ENCODE data around the gene PRSS21. TPM values are rescaled to one million over a fixed set of nuclear protein-coding genes. Genes with fewer than 3 reads are reported as not detected.

Gene PRSS21
- total and polyA plus RNA-seq, 4 donors = 0.18 to 1.0 (median 0.26) TPM; not detected in 1

DNA sequence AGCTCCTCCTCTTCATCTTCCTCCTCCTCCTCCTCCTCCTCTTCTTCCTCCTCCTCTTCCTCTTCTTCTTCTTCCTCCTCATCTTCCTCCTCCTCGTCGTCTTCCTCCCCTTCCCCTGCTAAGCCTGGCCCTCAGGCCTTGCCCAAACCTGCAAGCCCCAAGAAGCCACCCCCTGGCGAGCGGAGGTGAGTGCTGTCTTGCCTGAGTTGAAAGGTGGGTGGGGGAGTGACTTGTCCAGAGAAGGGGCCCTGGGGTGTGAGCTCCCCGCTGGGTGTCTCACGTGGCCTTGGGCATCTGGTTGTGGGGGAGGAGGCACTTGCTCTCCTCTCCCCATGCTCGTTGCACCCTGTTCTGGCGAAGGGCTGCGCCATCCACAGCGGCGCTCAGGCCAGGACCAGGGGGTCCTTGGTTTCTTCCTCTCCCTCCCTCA, 47.9 kb upstream of the PRSS21 start:
- TF ChIP-seq, protein P1, sequence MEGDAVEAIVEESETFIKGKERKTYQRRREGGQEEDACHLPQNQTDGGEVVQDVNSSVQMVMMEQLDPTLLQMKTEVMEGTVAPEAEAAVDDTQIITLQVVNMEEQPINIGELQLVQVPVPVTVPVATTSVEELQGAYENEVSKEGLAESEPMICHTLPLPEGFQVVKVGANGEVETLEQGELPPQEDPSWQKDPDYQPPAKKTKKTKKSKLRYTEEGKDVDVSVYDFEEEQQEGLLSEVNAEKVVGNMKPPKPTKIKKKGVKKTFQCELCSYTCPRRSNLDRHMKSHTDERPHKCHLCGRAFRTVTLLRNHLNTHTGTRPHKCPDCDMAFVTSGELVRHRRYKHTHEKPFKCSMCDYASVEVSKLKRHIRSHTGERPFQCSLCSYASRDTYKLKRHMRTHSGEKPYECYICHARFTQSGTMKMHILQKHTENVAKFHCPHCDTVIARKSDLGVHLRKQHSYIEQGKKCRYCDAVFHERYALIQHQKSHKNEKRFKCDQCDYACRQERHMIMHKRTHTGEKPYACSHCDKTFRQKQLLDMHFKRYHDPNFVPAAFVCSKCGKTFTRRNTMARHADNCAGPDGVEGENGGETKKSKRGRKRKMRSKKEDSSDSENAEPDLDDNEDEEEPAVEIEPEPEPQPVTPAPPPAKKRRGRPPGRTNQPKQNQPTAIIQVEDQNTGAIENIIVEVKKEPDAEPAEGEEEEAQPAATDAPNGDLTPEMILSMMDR (IDR thresholded peaks at IDR 0.05; ENCODE audit: low read depth, low read length, missing input control) = no peak
- no peak for TF ChIP-seq FOXA2 (IDR thresholded peaks at IDR 0.05)
- TF ChIP-seq SP1 (IDR thresholded peaks at IDR 0.05) = no peak
- TF ChIP-seq TAF1 (conservative IDR thresholded peaks at IDR 0.05) = no peak
- no peak for DNase-seq (ENCODE audit: low spot score)

DNA sequence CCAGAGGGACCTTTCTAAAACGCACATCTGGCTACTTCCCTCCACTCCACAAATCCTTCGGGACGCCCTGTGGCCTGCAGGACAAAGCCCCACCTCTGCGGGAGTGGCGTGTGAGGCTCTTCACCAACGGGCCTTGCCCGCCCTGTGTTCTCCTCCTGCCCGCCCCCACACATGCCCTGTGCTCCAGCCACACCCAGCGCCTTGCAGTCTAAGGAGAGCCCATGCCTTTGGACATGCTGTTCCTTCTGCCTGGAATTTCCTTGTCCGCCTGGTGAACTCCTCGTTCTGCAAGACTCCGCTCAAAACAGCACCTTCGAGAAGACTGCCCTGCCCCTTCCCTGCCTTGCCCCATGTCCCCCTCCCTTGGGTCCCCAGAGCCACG, 47.4 kb upstream of the PRSS21 start:
- H3K27me3 ChIP-seq (ENCODE audit: control insufficient read depth in 4 of 4, insufficient read depth in 4 of 4, low read length in 3 of 4) = no peaks in the 10 kb centered on the region
- no peaks in the 10 kb centered on the region for H3K9me3 ChIP-seq (ENCODE audit: control insufficient read depth in 4 of 4, low read length in 3 of 4)
- peaks cover 43 to 90% (median 60%) of the 10 kb centered on the region in 4 donors for H3K36me3 ChIP-seq (ENCODE audit: control insufficient read depth in 4 of 4, insufficient read depth in 3 of 4, low read depth in 1 of 4, low read length in 3 of 4)
- H3K27ac ChIP-seq (ENCODE audit: low read depth in 1 of 2, low read length in 2 of 2) = no peak overlapping the region
- TF ChIP-seq HNF4G (IDR thresholded peaks at IDR 0.05) = no peak
- TF ChIP-seq HNF4A (conservative IDR thresholded peaks at IDR 0.05) = no peak
- TF ChIP-seq, protein P2, sequence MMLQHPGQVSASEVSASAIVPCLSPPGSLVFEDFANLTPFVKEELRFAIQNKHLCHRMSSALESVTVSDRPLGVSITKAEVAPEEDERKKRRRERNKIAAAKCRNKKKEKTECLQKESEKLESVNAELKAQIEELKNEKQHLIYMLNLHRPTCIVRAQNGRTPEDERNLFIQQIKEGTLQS (IDR thresholded peaks at IDR 0.05) = no peak
- no peak for TF ChIP-seq TAF1 (conservative IDR thresholded peaks at IDR 0.05)
- no peak for TF ChIP-seq GABPA (IDR thresholded peaks at IDR 0.05 in 1 of 2, conservative IDR thresholded peaks at IDR 0.05 in 1 of 2)
- TF ChIP-seq, protein P3, sequence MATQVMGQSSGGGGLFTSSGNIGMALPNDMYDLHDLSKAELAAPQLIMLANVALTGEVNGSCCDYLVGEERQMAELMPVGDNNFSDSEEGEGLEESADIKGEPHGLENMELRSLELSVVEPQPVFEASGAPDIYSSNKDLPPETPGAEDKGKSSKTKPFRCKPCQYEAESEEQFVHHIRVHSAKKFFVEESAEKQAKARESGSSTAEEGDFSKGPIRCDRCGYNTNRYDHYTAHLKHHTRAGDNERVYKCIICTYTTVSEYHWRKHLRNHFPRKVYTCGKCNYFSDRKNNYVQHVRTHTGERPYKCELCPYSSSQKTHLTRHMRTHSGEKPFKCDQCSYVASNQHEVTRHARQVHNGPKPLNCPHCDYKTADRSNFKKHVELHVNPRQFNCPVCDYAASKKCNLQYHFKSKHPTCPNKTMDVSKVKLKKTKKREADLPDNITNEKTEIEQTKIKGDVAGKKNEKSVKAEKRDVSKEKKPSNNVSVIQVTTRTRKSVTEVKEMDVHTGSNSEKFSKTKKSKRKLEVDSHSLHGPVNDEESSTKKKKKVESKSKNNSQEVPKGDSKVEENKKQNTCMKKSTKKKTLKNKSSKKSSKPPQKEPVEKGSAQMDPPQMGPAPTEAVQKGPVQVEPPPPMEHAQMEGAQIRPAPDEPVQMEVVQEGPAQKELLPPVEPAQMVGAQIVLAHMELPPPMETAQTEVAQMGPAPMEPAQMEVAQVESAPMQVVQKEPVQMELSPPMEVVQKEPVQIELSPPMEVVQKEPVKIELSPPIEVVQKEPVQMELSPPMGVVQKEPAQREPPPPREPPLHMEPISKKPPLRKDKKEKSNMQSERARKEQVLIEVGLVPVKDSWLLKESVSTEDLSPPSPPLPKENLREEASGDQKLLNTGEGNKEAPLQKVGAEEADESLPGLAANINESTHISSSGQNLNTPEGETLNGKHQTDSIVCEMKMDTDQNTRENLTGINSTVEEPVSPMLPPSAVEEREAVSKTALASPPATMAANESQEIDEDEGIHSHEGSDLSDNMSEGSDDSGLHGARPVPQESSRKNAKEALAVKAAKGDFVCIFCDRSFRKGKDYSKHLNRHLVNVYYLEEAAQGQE (IDR thresholded peaks at IDR 0.05) = no peak
- TF ChIP-seq EGR1 (IDR thresholded peaks at IDR 0.05; ENCODE audit: low read depth in 2 of 2) = no peak
- TF ChIP-seq JUND (IDR thresholded peaks at IDR 0.05) = no peak
- TF ChIP-seq, protein P4, sequence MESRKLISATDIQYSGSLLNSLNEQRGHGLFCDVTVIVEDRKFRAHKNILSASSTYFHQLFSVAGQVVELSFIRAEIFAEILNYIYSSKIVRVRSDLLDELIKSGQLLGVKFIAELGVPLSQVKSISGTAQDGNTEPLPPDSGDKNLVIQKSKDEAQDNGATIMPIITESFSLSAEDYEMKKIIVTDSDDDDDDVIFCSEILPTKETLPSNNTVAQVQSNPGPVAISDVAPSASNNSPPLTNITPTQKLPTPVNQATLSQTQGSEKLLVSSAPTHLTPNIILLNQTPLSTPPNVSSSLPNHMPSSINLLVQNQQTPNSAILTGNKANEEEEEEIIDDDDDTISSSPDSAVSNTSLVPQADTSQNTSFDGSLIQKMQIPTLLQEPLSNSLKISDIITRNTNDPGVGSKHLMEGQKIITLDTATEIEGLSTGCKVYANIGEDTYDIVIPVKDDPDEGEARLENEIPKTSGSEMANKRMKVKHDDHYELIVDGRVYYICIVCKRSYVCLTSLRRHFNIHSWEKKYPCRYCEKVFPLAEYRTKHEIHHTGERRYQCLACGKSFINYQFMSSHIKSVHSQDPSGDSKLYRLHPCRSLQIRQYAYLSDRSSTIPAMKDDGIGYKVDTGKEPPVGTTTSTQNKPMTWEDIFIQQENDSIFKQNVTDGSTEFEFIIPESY (IDR thresholded peaks at IDR 0.05) = no peak
- TF ChIP-seq RAD21 (IDR thresholded peaks at IDR 0.05) = no peak
- no peak for TF ChIP-seq SP1 (IDR thresholded peaks at IDR 0.05)
- no peak for TF ChIP-seq NR2F2 (IDR thresholded peaks at IDR 0.05)
- TF ChIP-seq, protein P5, sequence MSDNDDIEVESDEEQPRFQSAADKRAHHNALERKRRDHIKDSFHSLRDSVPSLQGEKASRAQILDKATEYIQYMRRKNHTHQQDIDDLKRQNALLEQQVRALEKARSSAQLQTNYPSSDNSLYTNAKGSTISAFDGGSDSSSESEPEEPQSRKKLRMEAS (IDR thresholded peaks at IDR 0.05) = no peak
- no peak for TF ChIP-seq YY1 (IDR thresholded peaks at IDR 0.05)
- H3K4me1 ChIP-seq (ENCODE audit: control insufficient read depth in 4 of 4, insufficient read depth in 4 of 4, low read length in 3 of 4) = peaks cover 0 to 2% (median 0%) of the 10 kb centered on the region in 4 donors
- no peak overlapping the region for H3K4me3 ChIP-seq (ENCODE audit: low read depth in 1 of 3, low read length in 3 of 3)
- no peak for DNase-seq (ENCODE audit: low spot score)
- no peak overlapping the region for H3K9ac ChIP-seq (ENCODE audit: low read depth in 1 of 2, low read length in 2 of 2)
- WGBS = 83% methylated on average over 14 of the region's 14 CpGs

More for the DNA sequence above, 47.9 kb upstream of the PRSS21 start:
- H3K4me1 ChIP-seq (ENCODE audit: control insufficient read depth in 4 of 4, insufficient read depth in 4 of 4, low read length in 3 of 4) = peaks cover 0 to 2% (median 0%) of the 10 kb centered on the region in 4 donors
- no peak overlapping the region for H3K9ac ChIP-seq (ENCODE audit: low read depth in 1 of 2, low read length in 2 of 2)
- H3K9me3 ChIP-seq (ENCODE audit: control insufficient read depth in 4 of 4, low read length in 3 of 4) = no peaks in the 10 kb centered on the region
- no peak overlapping the region for H3K4me3 ChIP-seq (ENCODE audit: low read depth in 1 of 3, low read length in 3 of 3)
- 90% methylated on average over 11 of the region's 11 CpGs for WGBS
- H3K27me3 ChIP-seq (ENCODE audit: control insufficient read depth in 4 of 4, insufficient read depth in 4 of 4, low read length in 3 of 4) = no peaks in the 10 kb centered on the region
- H3K27ac ChIP-seq (ENCODE audit: low read depth in 1 of 2, low read length in 2 of 2) = no peak overlapping the region
- peaks cover 43 to 91% (median 64%) of the 10 kb centered on the region in 4 donors for H3K36me3 ChIP-seq (ENCODE audit: control insufficient read depth in 4 of 4, insufficient read depth in 3 of 4, low read depth in 1 of 4, low read length in 3 of 4)

All from liver (tissue), 9 donors.